K562 (cell line): ENCODE measurements around the gene FANCI. TPM values are rescaled to one million over a fixed set of nuclear protein-coding genes. Genes with fewer than 3 reads are reported as not detected.

ENCODE experiments used
- CHAMP1 ChIP-seq: fragments of 450-650 bp; IDR thresholded peaks from 2 replicates; pipeline ENCODE4 v1.6.1; 2016; ENCODE audit warnings: mild to moderate bottlenecking
- HDAC2 ChIP-seq: fragments of 450-650 bp; IDR thresholded peaks from 2 replicates; pipeline ENCODE4 v1.6.1; 2016; ENCODE audit warnings: mild to moderate bottlenecking
- HDGF ChIP-seq: fragments of 450-650 bp; IDR thresholded peaks from 2 replicates; pipeline ENCODE4 v1.6.1; 2016
- MIER1 ChIP-seq: fragments of 450-650 bp; IDR thresholded peaks from 2 replicates; pipeline ENCODE4 v1.6.1; 2016; ENCODE audit warnings: antibody characterized with exemption, mild to moderate bottlenecking, low read depth
- MTA3 ChIP-seq: fragments of 450-650 bp; formaldehyde crosslinking; IDR thresholded peaks from 2 replicates; pipeline ENCODE4 v1.6.1; 2017; ENCODE audit warnings: mild to moderate bottlenecking, borderline replicate concordance
- MYC ChIP-seq, 2 experiments: fragments of 250-450 bp in 1 of 2; sonication (Bioruptor Pico) in 1 of 2; IDR thresholded peaks; 2 replicates each; pipeline versions ENCODE4 v1.5.1 to v1.6.1; 2012 to 2021; ENCODE audit warnings: low read depth in 2 of 2, borderline replicate concordance in 1 of 2, improper control_type of control experiment in 1 of 2, low read length in 1 of 2, mild to moderate bottlenecking in 1 of 2, moderate library complexity in 1 of 2
- NCOA4 ChIP-seq: fragments of 450-650 bp; IDR thresholded peaks from 2 replicates; pipeline ENCODE4 v1.6.1; 2018; ENCODE audit warnings: mild to moderate bottlenecking; ENCODE audit not compliant: partially characterized antibody
- TCFL5 ChIP-seq: fragments of 250-450 bp; sonication (Bioruptor Pico); conservative IDR thresholded peaks from 2 replicates; pipeline ENCODE4 v1.6.1; 2021; ENCODE audit warnings: mild to moderate bottlenecking, moderate library complexity, matching md5 sums
- ZFP30 ChIP-seq: fragments of 250-450 bp; sonication (Bioruptor Pico); IDR thresholded peaks from 2 replicates; pipeline ENCODE4 v1.8.0; 2022; ENCODE audit warnings: moderate library complexity, mild to moderate bottlenecking, inconsistent platforms, borderline replicate concordance
- ZNF699 ChIP-seq: fragments of 250-450 bp; sonication (Bioruptor Pico); IDR thresholded peaks from 2 replicates; pipeline ENCODE4 v1.8.0; 2021; ENCODE audit warnings: mild to moderate bottlenecking, moderate library complexity; ENCODE audit not compliant: insufficient replicate concordance
- polyA plus RNA-seq, 8 experiments: library from polyadenylated mRNA; depleted of rRNA in 4 of 8; stranded (reverse) in 5 of 8; unstranded in 3 of 8; fragments of >200 nt; fragmentation: Nextera tagmentation in 2 of 8; fragmentation: Illumina TruSeq in 1 of 8; extraction: Ambion mirVana in 2 of 8; extraction: Trizol in 1 of 8; gene quantifications; 2 replicates each; pipeline versions ENCODE4 v1.2.1 to v1.2.3, GENCODE V29; 2011 to 2014; ENCODE audit warnings: inconsistent platforms in 1 of 8, missing spikeins in 1 of 8
- total RNA-seq, 7 experiments: library from RNA; depleted of rRNA in 6 of 7; stranded (reverse); fragments of >200 nt in 6 of 7; fragmentation: Illumina TruSeq in 2 of 7; extraction: Trizol in 2 of 7; gene quantifications; 2 replicates each; pipeline versions ENCODE4 v1.2.1 to v1.2.3, GENCODE V29; 2011 to 2021; ENCODE audit warnings: low replicate concordance in 1 of 7
- TF ChIP-seq, protein P1 (sequence below): fragments of 200-800 bp; sonication (Bioruptor generic); IDR thresholded peaks from 2 replicates; pipeline ENCODE4 v1.6.1; 2017; ENCODE audit warnings: missing genetic modification characterization, missing compliant biosample characterization
- TF ChIP-seq, protein P2 (sequence below), 2 experiments: IDR thresholded peaks; 2 replicates each; pipeline ENCODE4 v1.6.1; 2011; ENCODE audit warnings: borderline replicate concordance in 1 of 2, control low read depth in 1 of 2, low read depth in 1 of 2, low read length in 1 of 2, mild to moderate bottlenecking in 1 of 2, mixed read lengths in 1 of 2, moderate library complexity in 1 of 2; ENCODE audit not compliant: insufficient read depth in 1 of 2, insufficient read length in 1 of 2, poor library complexity in 1 of 2, severe bottlenecking in 1 of 2; ENCODE audit errors: extremely low read depth in 1 of 2
- TF ChIP-seq, protein P3 (sequence below): sonication (generic); formaldehyde crosslinking; IDR thresholded peaks from 2 replicates; pipeline ENCODE4 v1.8.0; 2022; ENCODE audit warnings: missing genetic modification reagents, mild to moderate bottlenecking, borderline replicate concordance

The FANCI gene
- total and polyA plus RNA-seq, 9 of the 15 experiments (the other 6 are each of a cell fraction or from before 2014, with no cell fraction given) = 72.1 to 165 (median 131) TPM

- TF ChIP-seq ZNF699 (CRISPR knock-in tag) = no peak
- TF ChIP-seq, protein P1, sequence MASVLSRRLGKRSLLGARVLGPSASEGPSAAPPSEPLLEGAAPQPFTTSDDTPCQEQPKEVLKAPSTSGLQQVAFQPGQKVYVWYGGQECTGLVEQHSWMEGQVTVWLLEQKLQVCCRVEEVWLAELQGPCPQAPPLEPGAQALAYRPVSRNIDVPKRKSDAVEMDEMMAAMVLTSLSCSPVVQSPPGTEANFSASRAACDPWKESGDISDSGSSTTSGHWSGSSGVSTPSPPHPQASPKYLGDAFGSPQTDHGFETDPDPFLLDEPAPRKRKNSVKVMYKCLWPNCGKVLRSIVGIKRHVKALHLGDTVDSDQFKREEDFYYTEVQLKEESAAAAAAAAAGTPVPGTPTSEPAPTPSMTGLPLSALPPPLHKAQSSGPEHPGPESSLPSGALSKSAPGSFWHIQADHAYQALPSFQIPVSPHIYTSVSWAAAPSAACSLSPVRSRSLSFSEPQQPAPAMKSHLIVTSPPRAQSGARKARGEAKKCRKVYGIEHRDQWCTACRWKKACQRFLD (CRISPR knock-in tag) = 0 out of 2 replicates have a peak, but pooled peaks have one; percentile 21
- 0 out of 2 replicates have a peak, but pooled peaks have one; percentile 41 for TF ChIP-seq HDAC2
- TF ChIP-seq ZFP30 (CRISPR knock-in tag) = no peak
- no peak for TF ChIP-seq MYC (IDR thresholded peaks at IDR 0.05; ENCODE audit: low read depth, low read length)
- no peak for TF ChIP-seq MYC (CRISPR knock-in tag; IDR thresholded peaks at IDR 0.05; ENCODE audit: borderline replicate concordance, low read depth)
- TF ChIP-seq MIER1 = peak; percentile 94
- TF ChIP-seq, protein P2, sequence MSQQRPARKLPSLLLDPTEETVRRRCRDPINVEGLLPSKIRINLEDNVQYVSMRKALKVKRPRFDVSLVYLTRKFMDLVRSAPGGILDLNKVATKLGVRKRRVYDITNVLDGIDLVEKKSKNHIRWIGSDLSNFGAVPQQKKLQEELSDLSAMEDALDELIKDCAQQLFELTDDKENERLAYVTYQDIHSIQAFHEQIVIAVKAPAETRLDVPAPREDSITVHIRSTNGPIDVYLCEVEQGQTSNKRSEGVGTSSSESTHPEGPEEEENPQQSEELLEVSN (IDR thresholded peaks at IDR 0.05; ENCODE audit: borderline replicate concordance in 1 of 2, extremely low read depth in 1 of 2, insufficient read depth in 1 of 2, insufficient read length in 1 of 2, low read depth in 1 of 2, low read length in 1 of 2, poor library complexity in 1 of 2, severe bottlenecking in 1 of 2) = peak in 1 of 2 experiments; percentile 52
- TF ChIP-seq TCFL5 (CRISPR knock-in tag) = no peak
- TF ChIP-seq HDGF = no peak
- no peak for TF ChIP-seq MTA3
- no peak for TF ChIP-seq CHAMP1
- TF ChIP-seq, protein P3, sequence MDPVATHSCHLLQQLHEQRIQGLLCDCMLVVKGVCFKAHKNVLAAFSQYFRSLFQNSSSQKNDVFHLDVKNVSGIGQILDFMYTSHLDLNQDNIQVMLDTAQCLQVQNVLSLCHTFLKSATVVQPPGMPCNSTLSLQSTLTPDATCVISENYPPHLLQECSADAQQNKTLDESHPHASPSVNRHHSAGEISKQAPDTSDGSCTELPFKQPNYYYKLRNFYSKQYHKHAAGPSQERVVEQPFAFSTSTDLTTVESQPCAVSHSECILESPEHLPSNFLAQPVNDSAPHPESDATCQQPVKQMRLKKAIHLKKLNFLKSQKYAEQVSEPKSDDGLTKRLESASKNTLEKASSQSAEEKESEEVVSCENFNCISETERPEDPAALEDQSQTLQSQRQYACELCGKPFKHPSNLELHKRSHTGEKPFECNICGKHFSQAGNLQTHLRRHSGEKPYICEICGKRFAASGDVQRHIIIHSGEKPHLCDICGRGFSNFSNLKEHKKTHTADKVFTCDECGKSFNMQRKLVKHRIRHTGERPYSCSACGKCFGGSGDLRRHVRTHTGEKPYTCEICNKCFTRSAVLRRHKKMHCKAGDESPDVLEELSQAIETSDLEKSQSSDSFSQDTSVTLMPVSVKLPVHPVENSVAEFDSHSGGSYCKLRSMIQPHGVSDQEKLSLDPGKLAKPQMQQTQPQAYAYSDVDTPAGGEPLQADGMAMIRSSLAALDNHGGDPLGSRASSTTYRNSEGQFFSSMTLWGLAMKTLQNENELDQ (CRISPR knock-in tag) = peak; percentile 87; the same call in 1 of the 2 replicates
- TF ChIP-seq NCOA4 = no peak
These were observed 117.8 kb downstream of the FANCI start (continued) for GRCh38 chr15:89361451-89362202.
